Progenitor cell of endocrine pancreas (in vitro differentiated cells): Measurements from ENCODE around the gene PNPLA2. TPM values are rescaled to one million over a fixed set of nuclear protein-coding genes. Genes with fewer than 3 reads are reported as not detected.

Experiments used
- DNase-seq: peaks from one replicate; pipeline ENCODE4 v3.0.0; 2021; ENCODE audit warnings: low spot score; ENCODE audit not compliant: unreplicated experiment
- H3K27ac Mint-ChIP-seq: 2 replicates; pipeline ENCODE4 v1.8.0; 2021; ENCODE audit warnings: mild to moderate bottlenecking, moderate library complexity, mixed read lengths
- H3K27me3 Mint-ChIP-seq: 2 replicates; pipeline ENCODE4 v1.8.0; 2021; ENCODE audit warnings: mixed read lengths
- H3K36me3 Mint-ChIP-seq: 2 replicates; pipeline ENCODE4 v1.8.0; 2022; ENCODE audit warnings: mixed read lengths; ENCODE audit not compliant: insufficient read depth
- H3K4me1 Mint-ChIP-seq: 2 replicates; pipeline ENCODE4 v1.8.0; 2021; ENCODE audit warnings: low read depth, mixed read lengths
- H3K4me3 Mint-ChIP-seq: 2 replicates; pipeline ENCODE4 v1.8.0; 2021; ENCODE audit warnings: low read depth, mild to moderate bottlenecking, moderate library complexity, mixed read lengths
- H3K9me3 Mint-ChIP-seq: 2 replicates; pipeline ENCODE4 v1.8.0; 2021; ENCODE audit warnings: low read depth, mixed read lengths
- total RNA-seq: library from RNA; stranded (reverse); gene quantifications from 2 replicates; pipeline ENCODE4 v1.2.1, GENCODE V29; 2021
- TF ChIP-seq, protein P1 (sequence below): fragments of 200-600 bp; sonication (generic); IDR thresholded peaks from one replicate; pipeline ENCODE4 v1.5.0; 2021; ENCODE audit warnings: antibody characterized with exemption, mild to moderate bottlenecking; ENCODE audit not compliant: unreplicated experiment

Gene PNPLA2
- total RNA-seq, 1 donor from 2014 or later = 51.1 TPM

DNA sequence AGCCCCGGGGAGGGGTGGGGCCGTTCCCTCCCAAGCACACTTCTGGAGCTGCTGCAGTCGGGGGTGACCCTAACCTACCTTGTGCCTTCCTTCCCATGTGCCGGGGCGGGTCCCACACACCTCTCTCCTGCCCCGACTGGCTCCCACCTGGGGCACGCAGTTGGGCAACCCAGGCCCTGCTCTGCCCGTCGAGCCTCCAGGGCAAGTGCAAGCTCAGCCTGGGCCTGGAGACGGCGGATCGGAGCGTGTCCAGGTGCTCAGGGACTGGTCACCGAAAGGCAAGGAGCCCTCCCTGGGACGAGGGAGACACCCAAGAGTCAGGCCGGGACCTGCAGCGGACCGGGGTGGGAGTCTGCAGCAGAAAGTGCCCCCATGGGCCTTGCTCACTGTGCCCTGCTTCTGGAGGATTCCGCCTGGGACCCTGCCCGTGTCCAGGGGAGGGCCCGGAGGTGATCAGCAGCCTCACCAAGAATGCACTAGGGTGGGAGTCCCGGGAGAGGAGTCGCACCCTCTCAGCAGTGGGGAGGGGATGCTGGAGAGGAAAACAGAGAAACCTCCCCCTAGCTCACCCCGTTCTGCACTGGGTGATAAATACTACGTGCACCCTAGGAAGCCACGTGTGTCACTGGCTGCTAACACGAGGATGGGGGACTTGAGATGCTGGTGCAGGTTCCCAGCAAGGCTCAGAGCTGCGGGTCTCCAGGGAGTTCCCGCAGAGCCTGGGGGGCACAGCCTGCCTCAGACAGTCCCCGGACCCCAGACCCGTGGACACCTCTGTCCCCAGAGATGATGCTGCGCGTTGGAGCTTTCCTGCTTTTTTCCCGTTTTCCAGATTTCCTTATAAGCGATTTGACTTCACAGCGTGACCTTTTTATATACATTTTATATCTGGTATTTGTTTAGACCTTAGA, 36.2 kb upstream of the PNPLA2 start:
- peaks cover 7% of the 10 kb centered on the region for H3K4me1 Mint-ChIP-seq
- no peak overlapping the region for H3K27ac Mint-ChIP-seq
- no peaks in the 10 kb centered on the region for H3K9me3 Mint-ChIP-seq
- no peaks in the 10 kb centered on the region for H3K27me3 Mint-ChIP-seq
- TF ChIP-seq, protein P1, sequence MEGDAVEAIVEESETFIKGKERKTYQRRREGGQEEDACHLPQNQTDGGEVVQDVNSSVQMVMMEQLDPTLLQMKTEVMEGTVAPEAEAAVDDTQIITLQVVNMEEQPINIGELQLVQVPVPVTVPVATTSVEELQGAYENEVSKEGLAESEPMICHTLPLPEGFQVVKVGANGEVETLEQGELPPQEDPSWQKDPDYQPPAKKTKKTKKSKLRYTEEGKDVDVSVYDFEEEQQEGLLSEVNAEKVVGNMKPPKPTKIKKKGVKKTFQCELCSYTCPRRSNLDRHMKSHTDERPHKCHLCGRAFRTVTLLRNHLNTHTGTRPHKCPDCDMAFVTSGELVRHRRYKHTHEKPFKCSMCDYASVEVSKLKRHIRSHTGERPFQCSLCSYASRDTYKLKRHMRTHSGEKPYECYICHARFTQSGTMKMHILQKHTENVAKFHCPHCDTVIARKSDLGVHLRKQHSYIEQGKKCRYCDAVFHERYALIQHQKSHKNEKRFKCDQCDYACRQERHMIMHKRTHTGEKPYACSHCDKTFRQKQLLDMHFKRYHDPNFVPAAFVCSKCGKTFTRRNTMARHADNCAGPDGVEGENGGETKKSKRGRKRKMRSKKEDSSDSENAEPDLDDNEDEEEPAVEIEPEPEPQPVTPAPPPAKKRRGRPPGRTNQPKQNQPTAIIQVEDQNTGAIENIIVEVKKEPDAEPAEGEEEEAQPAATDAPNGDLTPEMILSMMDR = no peak
- no peak overlapping the region for H3K4me3 Mint-ChIP-seq
- no peak for DNase-seq
- H3K36me3 Mint-ChIP-seq = peaks cover 3% of the 10 kb centered on the region

DNA sequence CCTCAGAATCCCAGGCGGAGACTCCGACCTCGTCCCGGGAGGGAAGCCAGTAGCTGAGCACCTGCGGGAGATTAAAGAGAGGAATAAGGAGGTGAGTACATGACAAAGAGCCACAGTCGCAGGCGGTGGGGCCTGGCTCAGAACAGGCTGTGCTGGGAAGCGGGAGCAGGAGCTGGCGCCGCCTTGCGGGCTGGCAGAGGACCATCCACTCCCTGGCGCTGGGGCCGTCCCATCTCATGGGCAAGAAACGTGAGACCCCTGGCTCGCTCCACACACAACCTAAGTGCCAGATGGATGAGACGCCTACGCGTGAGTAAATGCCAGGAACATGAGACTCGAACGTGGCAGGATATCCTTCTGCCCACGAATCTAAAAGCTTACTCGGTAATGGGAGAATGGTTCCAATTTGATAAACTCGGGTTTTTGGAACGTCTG, 35.1 kb upstream of the PNPLA2 start:
- Mint-ChIP-seq H3K36me3 (peaks cover 3% of the 10 kb centered on the region), H3K4me1 (peaks cover 7% of the 10 kb centered on the region), H3K9me3 (no peaks in the 10 kb centered on the region), H3K4me3 (no peak overlapping the region), H3K27me3 (no peaks in the 10 kb centered on the region), H3K27ac (no peak overlapping the region)
- DNase-seq = peak; percentile 73
- TF ChIP-seq, protein P1 = peak; percentile 84

DNA sequence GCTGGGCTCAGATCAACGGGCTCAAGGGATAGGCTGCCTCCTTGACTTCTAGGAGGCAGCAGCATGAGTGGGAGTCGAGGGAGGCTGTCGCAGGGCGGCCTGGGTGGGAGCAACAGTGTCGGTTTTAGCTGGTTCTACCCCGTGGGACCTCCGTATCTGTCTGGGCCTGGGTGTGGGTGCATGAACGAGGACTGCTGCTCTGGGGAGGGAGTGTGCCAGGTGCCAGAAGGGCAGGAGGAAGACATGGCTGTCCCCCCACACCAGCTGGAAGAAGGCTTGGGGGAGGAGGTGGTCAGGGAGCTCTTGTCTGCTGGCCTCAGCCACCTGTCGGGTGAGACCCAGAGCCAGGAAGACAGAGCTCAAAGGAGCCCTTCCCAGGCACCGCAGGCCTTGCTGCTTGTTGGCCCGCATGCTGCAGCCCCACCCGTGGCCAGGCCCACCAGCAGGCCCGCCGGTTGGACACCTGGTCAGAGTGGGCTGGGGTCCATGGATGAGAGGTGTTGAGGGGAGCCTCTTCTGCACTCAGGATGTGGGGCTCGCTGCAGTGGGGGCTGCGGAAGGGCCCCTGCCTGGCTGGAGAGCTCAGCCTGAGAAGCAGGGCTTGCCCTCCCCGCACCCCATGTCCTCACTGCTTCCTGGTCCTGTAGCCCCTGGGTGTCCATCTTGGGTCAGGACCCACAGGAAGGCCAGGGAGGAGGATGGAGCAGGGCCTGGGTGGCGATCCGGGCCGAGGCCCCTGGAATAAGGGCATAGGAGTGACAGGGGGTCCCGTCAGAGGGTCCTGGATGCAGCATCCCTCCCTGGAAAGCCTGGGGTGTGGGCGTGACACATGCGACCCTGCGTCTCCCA, 32.3 kb upstream of the PNPLA2 start:
- peaks cover 3% of the 10 kb centered on the region for H3K36me3 Mint-ChIP-seq
- H3K27me3 Mint-ChIP-seq = no peaks in the 10 kb centered on the region
- no peaks in the 10 kb centered on the region for H3K9me3 Mint-ChIP-seq
- peak overlapping the region; percentile 74 for H3K27ac Mint-ChIP-seq
- H3K4me3 Mint-ChIP-seq = no peak overlapping the region
- TF ChIP-seq, protein P1 = no peak
- H3K4me1 Mint-ChIP-seq = peaks cover 6% of the 10 kb centered on the region
- DNase-seq = no peak

DNA sequence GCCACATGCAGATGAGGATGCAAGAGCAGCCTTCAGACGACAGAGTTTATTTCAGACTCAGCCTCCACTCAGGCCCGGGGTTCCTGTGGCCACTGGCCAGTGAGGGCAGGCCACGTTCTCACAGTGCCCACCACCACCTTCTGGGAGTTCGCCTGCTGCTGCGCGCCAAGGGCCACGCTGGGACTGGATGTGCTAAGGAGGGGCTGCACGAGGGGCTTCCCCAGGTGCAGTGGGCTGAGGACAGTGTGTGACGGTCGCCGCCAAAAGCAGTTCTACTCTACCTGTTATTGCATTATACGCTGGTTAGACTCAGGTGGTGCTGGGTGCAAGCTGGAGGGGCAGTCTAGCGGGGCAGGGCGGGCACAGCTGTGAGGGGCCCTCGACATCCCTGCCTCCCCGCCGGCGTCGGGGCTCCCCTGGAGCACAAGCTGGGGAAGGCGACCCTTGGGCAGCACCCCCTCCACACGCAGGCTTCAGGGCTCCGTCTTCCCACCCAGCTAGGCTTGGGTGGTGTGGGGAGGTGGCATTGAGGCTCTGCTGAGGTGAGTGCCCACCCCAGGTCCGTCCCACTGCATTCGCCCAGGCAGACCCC, 31.5 kb upstream of the PNPLA2 start:
- H3K4me3 Mint-ChIP-seq = no peak overlapping the region
- no peak for DNase-seq
- H3K36me3 Mint-ChIP-seq = peaks cover 3% of the 10 kb centered on the region
- no peaks in the 10 kb centered on the region for H3K27me3 Mint-ChIP-seq
- H3K9me3 Mint-ChIP-seq = no peaks in the 10 kb centered on the region
- TF ChIP-seq, protein P1 = no peak
- H3K4me1 Mint-ChIP-seq = peaks cover 6% of the 10 kb centered on the region
- H3K27ac Mint-ChIP-seq = no peak overlapping the region

DNA sequence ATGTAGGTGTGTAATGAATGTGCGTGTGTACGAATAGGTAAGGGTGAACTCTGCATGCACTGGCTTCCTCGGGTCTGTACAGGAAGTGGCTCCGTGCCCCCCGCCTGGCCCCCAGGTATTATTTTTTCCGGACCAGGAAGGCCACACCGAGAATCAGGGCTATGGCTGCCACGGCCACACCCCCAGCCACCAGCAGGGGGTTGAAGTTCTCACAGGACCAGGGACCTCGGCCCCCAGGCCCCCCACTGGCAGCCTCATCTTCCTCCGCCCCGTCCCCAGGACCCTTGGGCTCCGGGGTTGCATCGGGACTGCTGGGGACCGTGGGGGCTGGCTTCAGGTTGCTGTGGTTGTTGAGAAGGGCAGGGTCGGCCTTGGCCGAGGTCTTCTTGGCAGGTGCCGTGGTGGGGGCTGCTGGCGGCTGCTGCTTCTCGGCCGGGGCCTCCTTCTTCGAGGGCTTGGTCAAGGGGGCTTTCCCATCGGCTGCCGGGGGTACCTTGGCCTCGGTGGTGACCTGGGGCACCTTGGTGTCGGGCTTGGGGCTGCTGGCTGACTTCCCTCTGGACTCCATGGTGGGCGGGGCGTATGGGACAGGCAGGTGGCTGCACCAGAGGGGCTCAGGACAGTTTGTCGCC, 30.6 kb upstream of the PNPLA2 start:
- peaks cover 3% of the 10 kb centered on the region for H3K36me3 Mint-ChIP-seq
- peaks cover 6% of the 10 kb centered on the region for H3K4me1 Mint-ChIP-seq
- no peaks in the 10 kb centered on the region for H3K9me3 Mint-ChIP-seq
- H3K27ac Mint-ChIP-seq = no peak overlapping the region
- DNase-seq = no peak
- no peak overlapping the region for H3K4me3 Mint-ChIP-seq
- TF ChIP-seq, protein P1 = no peak
- H3K27me3 Mint-ChIP-seq = no peaks in the 10 kb centered on the region
